Activated T-helper 1 cell treated with anti-CD3 and anti-CD28 coated beads, Interleukin-12 subunit alpha, Interleukin-12 subunit beta, Interleukin-2, Interleukin-4 antibody, amounts not matched to agents 30 ng/mL and 10 ng/mL and 1 ng/mL, durations not matched to agents 14 hours and 24 hours and 36 hours (primary cell): ENCODE results near the gene KRT6B. TPM values are rescaled to one million over a fixed set of nuclear protein-coding genes. Genes with fewer than 3 reads are reported as not detected.
"Not testable (repeated sequence)": the region's sequence is repeated elsewhere in the genome, so short reads cannot be mapped to it uniquely, and the experiment has no call there.

Source experiments
- DNase-seq: peaks from one replicate; pipeline ENCODE4 v3.0.0; 2021; ENCODE audit warnings: low spot score
- H3K27ac Mint-ChIP-seq: one replicate; pipeline ENCODE4 v1.8.0; 2021; ENCODE audit warnings: mild to moderate bottlenecking, mixed read lengths
- H3K27me3 Mint-ChIP-seq: one replicate; pipeline ENCODE4 v1.8.0; 2022; ENCODE audit warnings: mild to moderate bottlenecking, moderate library complexity, mixed read lengths; ENCODE audit not compliant: insufficient read depth
- H3K36me3 Mint-ChIP-seq: one replicate; pipeline ENCODE4 v1.8.0; 2021; ENCODE audit warnings: low read depth, mixed read lengths
- H3K4me1 Mint-ChIP-seq: one replicate; pipeline ENCODE4 v1.8.0; 2021; ENCODE audit warnings: low read depth, mixed read lengths
- H3K4me3 Mint-ChIP-seq: one replicate; pipeline ENCODE4 v1.8.0; 2021; ENCODE audit warnings: mild to moderate bottlenecking, moderate library complexity, mixed read lengths
- H3K9me3 Mint-ChIP-seq: one replicate; pipeline ENCODE4 v1.8.0; 2021; ENCODE audit warnings: mixed read lengths
- intact Hi-C: fragments of 100-400 bp; cut with micrococcal nuclease; formaldehyde crosslinking; loops from one replicate; pipeline ENCODE4 v1.15.1; 2024
- total RNA-seq: library from RNA; stranded (reverse); gene quantifications from 2 replicates; pipeline ENCODE4 v1.2.3, GENCODE V29; 2022

The KRT6B gene
- total RNA-seq, 1 donor from 2014 or later = not detected

DNA sequence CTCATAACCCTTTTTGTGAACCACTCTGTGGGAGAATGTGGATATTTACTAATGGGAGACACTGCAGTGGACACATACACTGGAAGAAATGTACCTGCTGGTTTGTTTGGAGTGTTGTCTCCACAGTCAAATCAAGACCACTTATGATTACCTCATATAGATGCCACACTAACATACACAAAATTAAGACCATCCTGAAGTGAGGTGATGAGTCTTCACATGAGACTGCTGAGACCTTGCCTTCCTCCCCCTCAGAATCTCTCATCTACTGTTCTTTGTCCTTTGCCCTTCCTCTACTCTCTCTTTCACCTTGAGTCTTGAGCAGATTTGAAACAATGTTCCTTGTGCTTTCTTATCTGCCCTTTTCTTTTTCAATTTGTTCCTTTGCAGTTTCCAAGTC, 36.8 kb upstream of the KRT6B start:
- intact Hi-C loops = no loop called here
- H3K36me3 Mint-ChIP-seq = no peaks in the 10 kb centered on the region
- no peak overlapping the region for H3K4me3 Mint-ChIP-seq
- no peaks in the 10 kb centered on the region for H3K9me3 Mint-ChIP-seq
- no peak overlapping the region for H3K27ac Mint-ChIP-seq
- peaks cover 27% of the 10 kb centered on the region for H3K27me3 Mint-ChIP-seq
- no peak for DNase-seq
- no peaks in the 10 kb centered on the region for H3K4me1 Mint-ChIP-seq

GRCh38 chr12:52487744-52488443, 35.9 kb upstream of the KRT6B start:
- H3K4me1 Mint-ChIP-seq, H3K27ac Mint-ChIP-seq, intact Hi-C loops, DNase-seq, H3K4me3 Mint-ChIP-seq, H3K9me3 Mint-ChIP-seq, H3K36me3 Mint-ChIP-seq: not testable (repeated sequence)
- peaks cover 33% of the 10 kb centered on the region for H3K27me3 Mint-ChIP-seq

DNA sequence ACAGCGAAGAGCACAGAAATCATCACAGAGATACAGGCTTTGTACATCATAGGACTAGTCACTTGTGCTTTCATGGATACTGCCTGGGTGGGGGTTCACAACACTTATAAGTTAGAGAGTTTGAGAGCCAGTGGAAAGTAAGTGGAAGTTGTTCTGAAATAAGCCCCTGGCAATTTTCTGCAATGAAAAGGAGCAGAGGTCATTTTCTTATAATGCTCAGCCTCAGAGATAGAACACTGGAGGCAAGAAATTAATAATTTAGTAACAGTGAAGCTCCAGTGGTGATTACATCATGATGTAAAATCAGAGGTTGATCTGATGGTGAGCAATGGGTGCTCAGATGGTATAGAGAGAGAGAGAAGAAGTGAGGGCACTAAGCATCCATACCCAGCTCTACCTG, 35.3 kb upstream of the KRT6B start:
- H3K4me1 Mint-ChIP-seq = no peaks in the 10 kb centered on the region
- H3K27me3 Mint-ChIP-seq = peaks cover 36% of the 10 kb centered on the region
- no peaks in the 10 kb centered on the region for H3K9me3 Mint-ChIP-seq
- no peaks in the 10 kb centered on the region for H3K36me3 Mint-ChIP-seq
- intact Hi-C loops = no loop called here
- H3K27ac Mint-ChIP-seq = no peak overlapping the region
- no peak overlapping the region for H3K4me3 Mint-ChIP-seq
- DNase-seq = no peak

DNA sequence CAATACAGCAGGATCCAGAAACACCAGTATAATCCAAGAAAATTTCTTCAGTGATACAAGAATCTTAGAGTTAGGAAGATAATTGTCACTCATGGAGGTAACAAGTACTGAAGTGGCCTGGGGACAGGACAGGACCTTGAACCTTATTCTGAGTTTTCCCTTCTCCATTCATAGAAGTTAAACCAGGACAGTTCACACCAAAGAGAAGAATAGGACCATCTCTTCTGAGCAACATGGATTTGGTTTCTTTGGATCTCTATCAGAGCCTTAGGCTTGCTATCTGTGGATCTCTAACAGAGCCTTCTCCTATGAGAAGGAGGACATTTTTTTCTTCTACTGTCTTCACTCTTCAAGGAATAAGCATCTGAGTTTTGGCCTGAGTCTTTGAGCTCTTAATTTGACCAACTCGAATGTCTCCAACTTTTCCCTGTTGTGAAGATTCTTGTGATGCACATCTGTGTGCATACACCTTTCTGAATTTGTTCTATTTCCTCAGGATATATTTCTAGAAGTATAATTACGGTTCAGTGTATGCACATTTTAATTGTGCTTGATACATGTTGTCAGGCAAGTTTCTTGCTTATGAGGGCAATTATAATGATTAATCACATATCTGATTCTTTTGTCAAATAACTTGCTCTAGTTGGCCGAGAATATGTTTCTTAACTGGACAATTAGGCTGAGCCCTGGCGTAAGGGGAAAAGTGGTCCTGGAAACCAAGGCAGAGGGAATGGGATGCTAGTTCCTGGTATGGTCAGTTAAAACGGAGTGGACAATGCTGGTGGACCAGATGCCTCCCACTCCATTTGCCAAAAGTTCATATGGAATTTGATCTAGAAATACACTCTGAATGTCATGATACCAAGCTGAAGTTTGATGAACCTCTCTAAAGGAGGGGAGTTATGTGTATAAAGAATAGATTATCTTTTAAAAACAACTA, 34.5 kb upstream of the KRT6B start:
- H3K27ac Mint-ChIP-seq = no peak overlapping the region

DNA sequence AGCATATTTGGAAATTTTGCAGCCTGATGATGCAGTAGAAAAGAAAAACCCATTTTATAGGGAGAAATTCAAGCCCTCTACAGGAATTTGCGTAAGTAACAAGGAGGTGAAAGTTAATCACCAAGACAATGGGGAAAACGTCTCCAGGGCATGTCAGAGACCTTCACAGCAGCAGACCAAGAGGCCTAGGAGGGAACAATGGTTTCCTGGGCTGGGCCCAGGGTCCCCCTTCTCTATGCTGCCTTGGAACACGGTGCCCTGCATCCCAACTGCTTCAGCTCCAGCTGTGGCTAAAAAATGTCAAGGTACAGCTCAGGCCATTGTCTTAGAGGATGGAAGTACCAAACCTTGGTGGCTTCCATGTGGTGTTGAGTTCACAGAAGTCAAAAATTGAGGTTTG, 28.1 kb upstream of the KRT6B start:
- peaks cover 10% of the 10 kb centered on the region for H3K9me3 Mint-ChIP-seq
- no peak for DNase-seq
- H3K4me3 Mint-ChIP-seq = no peak overlapping the region
- no peak overlapping the region for H3K27ac Mint-ChIP-seq
- H3K27me3 Mint-ChIP-seq = peaks cover 28% of the 10 kb centered on the region
- no peaks in the 10 kb centered on the region for H3K36me3 Mint-ChIP-seq
- H3K4me1 Mint-ChIP-seq = no peaks in the 10 kb centered on the region
- intact Hi-C loops = no loop called here

More for the DNA sequence above, 34.5 kb upstream of the KRT6B start:
- H3K9me3 Mint-ChIP-seq = no peaks in the 10 kb centered on the region
- intact Hi-C loops = no loop called here
- H3K36me3 Mint-ChIP-seq = no peaks in the 10 kb centered on the region
- DNase-seq = no peak
- H3K27me3 Mint-ChIP-seq = peaks cover 39% of the 10 kb centered on the region
- H3K4me3 Mint-ChIP-seq = no peak overlapping the region
- H3K4me1 Mint-ChIP-seq = no peaks in the 10 kb centered on the region

DNA sequence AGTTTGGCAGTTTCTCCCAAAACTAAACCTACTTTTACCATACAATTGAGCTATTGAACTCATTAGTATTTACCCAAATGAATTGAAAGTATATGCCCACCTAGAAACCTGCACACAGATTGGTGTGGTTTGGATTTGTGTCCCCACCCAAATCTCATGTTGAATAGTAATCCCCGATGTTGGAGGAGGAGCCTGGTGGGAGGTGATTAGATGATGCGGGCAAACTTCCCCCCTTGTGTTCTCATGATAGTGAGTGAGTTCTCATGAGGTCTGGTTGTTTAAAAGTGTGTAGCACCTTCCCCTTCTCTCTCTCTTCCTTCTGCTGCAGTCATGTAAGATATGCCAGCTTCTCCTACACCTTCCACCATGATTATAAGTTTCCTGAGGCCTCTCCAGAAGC, 25.7 kb upstream of the KRT6B start:
- no peaks in the 10 kb centered on the region for H3K36me3 Mint-ChIP-seq
- H3K4me1 Mint-ChIP-seq = no peaks in the 10 kb centered on the region
- intact Hi-C loops = no loop called here
- no peak for DNase-seq
- no peak overlapping the region for H3K27ac Mint-ChIP-seq
- H3K4me3 Mint-ChIP-seq = no peak overlapping the region
- peaks cover 11% of the 10 kb centered on the region for H3K27me3 Mint-ChIP-seq
- peaks cover 10% of the 10 kb centered on the region for H3K9me3 Mint-ChIP-seq

GRCh38 chr12:52474212-52474611, 22.3 kb upstream of the KRT6B start:
- Mint-ChIP-seq H3K27ac (no peak overlapping the region), H3K4me1 (no peaks in the 10 kb centered on the region), H3K36me3 (no peaks in the 10 kb centered on the region), H3K27me3 (peaks cover 4% of the 10 kb centered on the region), H3K4me3 (no peak overlapping the region), H3K9me3 (peaks cover 4% of the 10 kb centered on the region)
- no peak for DNase-seq
- intact Hi-C loops = no loop called here

- no peak within 1 kb of the TSS for H3K27ac Mint-ChIP-seq
- no peaks in the 10 kb centered on the region for H3K36me3 Mint-ChIP-seq
- H3K4me3 Mint-ChIP-seq = no peak within 1 kb of the TSS
- H3K9me3 Mint-ChIP-seq = no peaks in the 10 kb centered on the region
- H3K27me3 Mint-ChIP-seq = peaks cover 4% of the 10 kb centered on the region
- no peak for DNase-seq
- H3K4me1 Mint-ChIP-seq = no peaks in the 10 kb centered on the region
- intact Hi-C loops = no loop called here
These were observed 21.8 kb upstream of the KRT6B start, which contains the start of gene KRT6C for GRCh38 chr12:52473768-52474167. KRT6C (minus strand) TSS chr12:52473805; CDS start chr12:52473737, 68 bp downstream.

GRCh38 chr12:52469853-52470252, 17.9 kb upstream of the KRT6B start:
- no peaks in the 10 kb centered on the region for H3K36me3 Mint-ChIP-seq

GRCh38 chr12:52464897-52465296, 13.0 kb upstream of the KRT6B start:
- Mint-ChIP-seq H3K27ac (no peak overlapping the region), H3K4me1 (no peaks in the 10 kb centered on the region), H3K4me3 (no peak overlapping the region), H3K9me3 (no peaks in the 10 kb centered on the region), H3K27me3 (peaks cover 16% of the 10 kb centered on the region), H3K36me3 (no peaks in the 10 kb centered on the region)
- intact Hi-C loops = no loop called here
- DNase-seq = no peak

More at GRCh38 chr12:52469853-52470252, 17.9 kb upstream of the KRT6B start:
- intact Hi-C loops = no loop called here
- no peak overlapping the region for H3K27ac Mint-ChIP-seq
- H3K4me1 Mint-ChIP-seq = no peaks in the 10 kb centered on the region
- H3K27me3 Mint-ChIP-seq = peaks cover 7% of the 10 kb centered on the region
- no peak overlapping the region for H3K4me3 Mint-ChIP-seq
- no peaks in the 10 kb centered on the region for H3K9me3 Mint-ChIP-seq
- DNase-seq = no peak

GRCh38 chr12:52461693-52462092, 9.7 kb upstream of the KRT6B start:
- Mint-ChIP-seq H3K36me3 (no peaks in the 10 kb centered on the region), H3K9me3 (no peaks in the 10 kb centered on the region), H3K4me3 (no peak overlapping the region), H3K27me3 (peaks cover 19% of the 10 kb centered on the region), H3K27ac (no peak overlapping the region), H3K4me1 (no peaks in the 10 kb centered on the region)
- no peak for DNase-seq
- intact Hi-C loops = no loop called here

- H3K27ac Mint-ChIP-seq = no peak overlapping the region
- peaks cover 17% of the 10 kb centered on the region for H3K4me1 Mint-ChIP-seq
- intact Hi-C loops = no loop called here
- no peak overlapping the region for H3K4me3 Mint-ChIP-seq
- DNase-seq = no peak
- no peaks in the 10 kb centered on the region for H3K36me3 Mint-ChIP-seq
- no peaks in the 10 kb centered on the region for H3K9me3 Mint-ChIP-seq
- peaks cover 19% of the 10 kb centered on the region for H3K27me3 Mint-ChIP-seq
These were observed 6.9 kb upstream of the KRT6B start for GRCh38 chr12:52458861-52459260.

- Mint-ChIP-seq H3K27me3 (peaks cover 16% of the 10 kb centered on the region), H3K27ac (no peak overlapping the region), H3K4me1 (peaks cover 17% of the 10 kb centered on the region), H3K9me3 (no peaks in the 10 kb centered on the region), H3K4me3 (no peak overlapping the region), H3K36me3 (no peaks in the 10 kb centered on the region)
- intact Hi-C loops = no loop called here
- DNase-seq = no peak
These were observed 3.9 kb upstream of the KRT6B start for GRCh38 chr12:52455821-52456220.
